ENCODE measurements around the gene MYH4. TPM values are rescaled to one million over a fixed set of nuclear protein-coding genes. Genes with fewer than 3 reads are reported as not detected.

Gene MYH4
- total and polyA plus RNA-seq, 2 of the 13 experiments (the other 11 are each of a cell fraction or from before 2014, with no cell fraction given) = 0.01 to 0.02 TPM

- in situ Hi-C loops (cut with HindIII; ENCODE audit: extremely low pct_ligation_motif_present, low pct_unique_long_range_greater_than_20kb) (no loop called here), intact Hi-C loops (cut with micrococcal nuclease; ENCODE audit: unreplicated experiment) (no loop called here)
- H3K79me2 ChIP-seq (ENCODE audit: insufficient read depth, low read length) = no peaks in the 10 kb centered on the region
- ATAC-seq (no peak), DNase-seq (ENCODE audit: low spot score) (no peak), FAIRE-seq (no peak)
- H2AFZ ChIP-seq (ENCODE audit: low read length) = no peak overlapping the region
- H3K4me3 ChIP-seq (replicated peaks in 1 of 3; ENCODE audit: insufficient read depth in 1 of 3, low read depth in 2 of 3, low read length in 3 of 3) = no peak overlapping the region
- ChIA-PET CTCF (ENCODE audit: low intra/inter-chr PET ratio, low total read pairs) (no interaction called here), POLR2A (no interaction called here)
- H3K4me2 ChIP-seq (ENCODE audit: low read depth, low read length) = no peak overlapping the region
- no peak for TF ChIP-seq NCOR1 (IDR thresholded peaks at IDR 0.05; ENCODE audit: borderline replicate concordance, low read length)
- TF ChIP-seq STAT5B (CRISPR knock-in tag; IDR thresholded peaks at IDR 0.05) = no peak
- TF ChIP-seq RERE (CRISPR knock-in tag; IDR thresholded peaks at IDR 0.05; ENCODE audit: low read depth) = no peak
- TF ChIP-seq ESRRA (CRISPR knock-in tag; IDR thresholded peaks at IDR 0.05; ENCODE audit: low read depth) = no peak
- no peak for TF ChIP-seq KDM4B (CRISPR knock-in tag; IDR thresholded peaks at IDR 0.05)
- TF ChIP-seq ZBTB21 (CRISPR knock-in tag; IDR thresholded peaks at IDR 0.05) = no peak
- no peak for TF ChIP-seq E2F5 (CRISPR knock-in tag; conservative IDR thresholded peaks at IDR 0.05)
- TF ChIP-seq TRAFD1 (CRISPR knock-in tag; IDR thresholded peaks at IDR 0.05; ENCODE audit: borderline replicate concordance) = no peak
- no peak overlapping the region for H3K9ac ChIP-seq (ENCODE audit: insufficient read depth, low read depth, low read length)
- WGBS (ENCODE audit: low lambda C conversion rate) = 0% methylated on average over 1 of the region's 1 CpG
- BruUV-seq (replicated peaks) = no TSS peak
- no peak overlapping the region for H3K27ac ChIP-seq (ENCODE audit: extremely low read length, insufficient read depth, low read length)
- H3K4me1 ChIP-seq (ENCODE audit: insufficient read depth, low read length) = no peaks in the 10 kb centered on the region
- H3K27me3 ChIP-seq (ENCODE audit: control insufficient read depth in 1 of 2, insufficient read depth in 2 of 2, low read length in 2 of 2) = 0 out of 5 replicates have a peak, but pooled peaks cover 0 to 3% of the 10 kb centered on the region in 2 experiments
- no peaks in the 10 kb centered on the region for H3K9me3 ChIP-seq (ENCODE audit: low read length)
- no peaks in the 10 kb centered on the region for H3K36me3 ChIP-seq (replicated peaks in 1 of 2; ENCODE audit: control insufficient read depth in 1 of 2, insufficient read depth in 2 of 2, low read length in 2 of 2)
- H4K20me1 ChIP-seq (ENCODE audit: insufficient read depth, low read length) = no peaks in the 10 kb centered on the region
Measured at GRCh38 chr17:10439816-10440215, 29.5 kb downstream of the MYH4 start.
